HEK293T (cell line): Measurements from ENCODE around the gene SYT11.
"Not testable (repeated sequence)": the region's sequence is repeated elsewhere in the genome, so short reads cannot be mapped to it uniquely, and the experiment has no call there.

Source experiments
- FOXM1 ChIP-seq: fragments of 450-650 bp; IDR thresholded peaks from 2 replicates; pipeline ENCODE4 v1.6.1; 2017; ENCODE audit warnings: mild to moderate bottlenecking, borderline replicate concordance
- NFRKB ChIP-seq: fragments of 450-650 bp; IDR thresholded peaks from 2 replicates; pipeline ENCODE4 v1.6.1; 2016; ENCODE audit warnings: mild to moderate bottlenecking, moderate library complexity

DNA sequence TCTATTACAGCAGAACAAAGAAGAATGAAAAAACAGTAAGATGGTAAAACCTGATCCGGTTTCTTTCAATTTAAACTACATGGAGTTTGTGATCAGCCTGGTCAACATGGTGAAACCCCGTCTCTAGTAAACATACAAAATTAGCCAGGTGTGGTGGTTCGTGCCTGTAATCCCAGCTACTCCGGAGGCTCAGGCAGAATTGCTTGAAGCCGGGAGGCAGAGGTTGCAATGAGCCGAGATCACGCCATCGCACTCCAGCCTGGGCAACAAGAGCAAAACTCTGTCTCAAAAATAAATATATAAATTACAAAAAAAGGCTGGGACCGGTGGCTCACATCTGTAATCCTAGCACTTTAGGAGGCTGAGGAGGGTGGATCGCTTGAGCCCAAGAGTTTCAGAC is 71.4 kb downstream of the SYT11 start:
- TF ChIP-seq NFRKB, FOXM1: not testable (repeated sequence)
